ENCODE data around the gene DPYSL4. TPM values are rescaled to one million over a fixed set of nuclear protein-coding genes. Genes with fewer than 3 reads are reported as not detected.
A peak's percentile ranks its signal among the peaks of the same experiment; 100 is the strongest.
"Not testable (repeated sequence)": the region's sequence is repeated elsewhere in the genome, so short reads cannot be mapped to it uniquely, and the experiment has no call there.

Gene DPYSL4
- total RNA-seq, 2 donors from 2014 or later = 3.4 to 4.1 TPM

GRCh38 chr10:132219486-132219885 is 32.7 kb downstream of the DPYSL4 start:
- no peak overlapping the region for H3K4me3 ChIP-seq
- no peak overlapping the region for H3K27ac ChIP-seq
- peaks cover 0 to 4% of the 10 kb centered on the region in 2 donors for H3K9me3 ChIP-seq
- TF ChIP-seq CTCF (IDR thresholded peaks at IDR 0.05) = no peak
- peaks cover 0 to 4% of the 10 kb centered on the region in 2 donors for H3K4me1 ChIP-seq
- no peak for DNase-seq (ENCODE audit: low spot score)
- H3K36me3 ChIP-seq = no peaks in the 10 kb centered on the region
- no peaks in the 10 kb centered on the region for H3K27me3 ChIP-seq

- Histone ChIP-seq H3K9me3 (no peaks in the 10 kb centered on the region), H3K4me1 (peaks cover 0 to 4% of the 10 kb centered on the region in 2 donors), H3K27ac (no peak overlapping the region), H3K4me3 (no peak overlapping the region), H3K36me3 (no peaks in the 10 kb centered on the region), H3K27me3 (no peaks in the 10 kb centered on the region)
- DNase-seq (ENCODE audit: low spot score) = no peak
- no peak for TF ChIP-seq CTCF (IDR thresholded peaks at IDR 0.05)
Measured at GRCh38 chr10:132220061-132220460, 33.3 kb downstream of the DPYSL4 start.

GRCh38 chr10:132220996-132221395 is 34.2 kb downstream of the DPYSL4 start:
- DNase-seq (ENCODE audit: low spot score); H3K27ac ChIP-seq; H3K36me3 ChIP-seq; H3K4me3 ChIP-seq; H3K9me3 ChIP-seq; H3K27me3 ChIP-seq; H3K4me1 ChIP-seq: not testable (repeated sequence)

- Histone ChIP-seq H3K4me3 (no peak overlapping the region), H3K4me1 (peaks cover 0 to 4% of the 10 kb centered on the region in 2 donors), H3K36me3 (no peaks in the 10 kb centered on the region), H3K9me3 (no peaks in the 10 kb centered on the region), H3K27ac (no peak overlapping the region), H3K27me3 (no peaks in the 10 kb centered on the region)
- TF ChIP-seq CTCF (IDR thresholded peaks at IDR 0.05) = no peak
- DNase-seq (ENCODE audit: low spot score) = no peak
Measured at GRCh38 chr10:132222726-132223125, 36.0 kb downstream of the DPYSL4 start.

- no peak overlapping the region for H3K4me3 ChIP-seq
- peak; percentile 79 for DNase-seq (ENCODE audit: low spot score)
- peak; percentile 80 to 96 for TF ChIP-seq CTCF (IDR thresholded peaks at IDR 0.05)
- no peaks in the 10 kb centered on the region for H3K36me3 ChIP-seq
- no peak overlapping the region for H3K27ac ChIP-seq
- H3K9me3 ChIP-seq = no peaks in the 10 kb centered on the region
- H3K4me1 ChIP-seq = peaks cover 0 to 4% of the 10 kb centered on the region in 2 donors
- H3K27me3 ChIP-seq = no peaks in the 10 kb centered on the region
Measured at GRCh38 chr10:132223156-132223590, 36.4 kb downstream of the DPYSL4 start.

- no peak for TF ChIP-seq CTCF (IDR thresholded peaks at IDR 0.05)
- Histone ChIP-seq H3K27ac (no peak overlapping the region), H3K4me3 (no peak overlapping the region), H3K9me3 (no peaks in the 10 kb centered on the region), H3K4me1 (peaks cover 0 to 4% of the 10 kb centered on the region in 2 donors), H3K36me3 (no peaks in the 10 kb centered on the region), H3K27me3 (no peaks in the 10 kb centered on the region)
- no peak for DNase-seq (ENCODE audit: low spot score)
Measured at GRCh38 chr10:132223611-132224342, 37.0 kb downstream of the DPYSL4 start.
